ENCODE results near the gene DYNC1I2. TPM values are rescaled to one million over a fixed set of nuclear protein-coding genes. Genes with fewer than 3 reads are reported as not detected.

The DYNC1I2 gene
- total RNA-seq, 4 donors from 2014 or later: 99.6 to 116 (median 113) TPM

DNA sequence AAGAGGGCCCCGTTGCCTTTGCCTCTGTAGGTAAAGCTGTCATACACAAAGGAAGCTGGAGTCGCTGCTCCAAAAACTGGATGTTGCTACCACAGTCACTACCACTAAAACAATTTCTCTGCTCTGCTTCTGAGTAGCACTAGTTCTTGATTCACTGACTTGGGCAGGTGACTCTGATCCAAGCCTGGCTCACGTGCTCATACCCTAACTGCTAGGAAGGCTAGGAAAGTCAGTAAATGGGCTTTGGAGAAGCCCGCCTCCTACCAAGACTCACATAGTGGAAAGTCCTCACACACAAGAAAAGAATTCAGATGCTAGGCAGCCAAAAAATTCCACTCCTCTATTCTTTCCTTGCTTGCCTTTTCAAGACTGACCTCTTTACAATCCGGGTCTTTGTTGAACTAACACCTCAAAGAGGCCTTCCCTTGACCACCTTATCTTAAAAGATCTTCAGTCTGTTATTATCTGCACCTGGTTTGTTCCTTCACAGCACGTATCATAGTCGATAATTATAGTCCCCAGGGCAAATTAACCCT is 11.4 kb upstream of the DYNC1I2 start:
- no peaks in the 10 kb centered on the region for H3K36me3 ChIP-seq
- no peak overlapping the region for H3K4me3 ChIP-seq
- peaks cover 0 to 6% of the 10 kb centered on the region in 2 donors for H3K27me3 ChIP-seq
- WGBS, 2 donors: 82 to 88% methylated on average over 7 of the region's 7 CpGs
- no peaks in the 10 kb centered on the region for H3K4me1 ChIP-seq
- H3K9me3 ChIP-seq: no peaks in the 10 kb centered on the region
- DNase-seq (ENCODE audit: low spot score in 2 of 2): no peak
- TF ChIP-seq CTCF (IDR thresholded peaks at IDR 0.05): no peak
- TF ChIP-seq POLR2A (IDR thresholded peaks at IDR 0.05): no peak
- TF ChIP-seq EP300 (IDR thresholded peaks at IDR 0.05): no peak
- H3K27ac ChIP-seq: no peak overlapping the region

- TF ChIP-seq POLR2A (IDR thresholded peaks at IDR 0.05): no peak
- TF ChIP-seq CTCF (IDR thresholded peaks at IDR 0.05): no peak
- no peak for TF ChIP-seq EP300 (IDR thresholded peaks at IDR 0.05)
- 96 to 97% methylated on average over 1 of the region's 1 CpG for WGBS, 2 donors
- Histone ChIP-seq H3K36me3 (no peaks in the 10 kb centered on the region), H3K9me3 (no peaks in the 10 kb centered on the region), H3K27ac (no peak overlapping the region), H3K27me3 (no peaks in the 10 kb centered on the region), H3K4me3 (no peak overlapping the region), H3K4me1 (no peaks in the 10 kb centered on the region)
- DNase-seq (ENCODE audit: low spot score in 2 of 2): no peak
These were observed 8.7 kb upstream of the DYNC1I2 start for GRCh38 chr2:171678619-171679018.

DNA sequence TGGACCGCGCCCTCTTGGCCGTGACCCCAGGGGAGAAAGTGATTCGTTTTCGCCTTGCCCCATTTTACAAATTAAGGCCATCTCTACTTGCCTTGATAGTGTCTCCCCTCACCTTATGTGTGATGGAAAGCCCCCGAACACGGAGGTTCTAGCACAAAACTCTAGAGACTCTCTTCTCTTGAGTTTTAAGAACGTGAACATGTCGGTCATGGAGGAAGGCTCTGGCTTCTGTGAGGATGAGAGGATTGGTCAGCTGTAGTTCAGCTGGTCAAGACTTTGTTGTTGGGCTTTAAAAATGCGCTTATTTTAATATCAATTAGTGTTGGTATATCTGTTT is 828 bp downstream of the DYNC1I2 start:
- H3K9me3 ChIP-seq: no peaks in the 10 kb centered on the region
- DNase-seq (ENCODE audit: low spot score in 2 of 2): no peak
- peaks cover 0 to 33% (median 16%) of the 10 kb centered on the region in 4 donors for H3K4me1 ChIP-seq
- H3K36me3 ChIP-seq: peaks cover 0 to 14% (median 0%) of the 10 kb centered on the region in 3 donors
- 0 to 1% methylated on average over 10 of the region's 10 CpGs for WGBS, 2 donors
- TF ChIP-seq POLR2A (IDR thresholded peaks at IDR 0.05): no peak
- TF ChIP-seq CTCF (IDR thresholded peaks at IDR 0.05): no peak
- no peak for TF ChIP-seq EP300 (IDR thresholded peaks at IDR 0.05)
- peak overlapping the region; percentile 60 to 93 (median 70) for H3K4me3 ChIP-seq
- no peaks in the 10 kb centered on the region for H3K27me3 ChIP-seq
- H3K27ac ChIP-seq: peak overlapping the region; percentile 75 to 95 (median 84)

DNA sequence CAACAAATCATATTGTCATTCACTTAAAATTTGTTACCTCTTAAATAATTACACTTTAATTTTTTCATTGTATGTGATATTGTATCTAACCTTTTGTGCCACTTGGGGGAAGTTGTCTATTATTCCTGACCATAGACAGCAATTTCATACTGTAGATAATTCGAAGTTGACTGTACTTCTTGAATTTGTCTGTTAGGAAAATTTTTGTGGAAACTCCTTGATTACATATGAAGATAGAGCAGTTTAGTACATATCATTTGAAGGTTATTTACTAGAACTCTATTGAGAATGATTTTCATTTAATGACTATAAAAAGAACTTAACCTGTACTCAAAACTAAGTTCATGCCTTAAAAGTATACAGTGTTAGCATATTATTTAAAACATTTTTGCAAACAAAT is 5.1 kb downstream of the DYNC1I2 start:
- peaks cover 0 to 33% (median 16%) of the 10 kb centered on the region in 4 donors for H3K4me1 ChIP-seq
- no peaks in the 10 kb centered on the region for H3K27me3 ChIP-seq
- H3K9me3 ChIP-seq: no peaks in the 10 kb centered on the region
- 85 to 92% methylated on average over 1 of the region's 1 CpG for WGBS, 2 donors
- peaks cover 0 to 55% (median 0%) of the 10 kb centered on the region in 3 donors for H3K36me3 ChIP-seq
- no peak for DNase-seq (ENCODE audit: low spot score in 2 of 2)
- no peak overlapping the region for H3K4me3 ChIP-seq
- TF ChIP-seq CTCF (IDR thresholded peaks at IDR 0.05) (no peak), EP300 (IDR thresholded peaks at IDR 0.05) (no peak), POLR2A (IDR thresholded peaks at IDR 0.05) (no peak)
- H3K27ac ChIP-seq: no peak overlapping the region

DNA sequence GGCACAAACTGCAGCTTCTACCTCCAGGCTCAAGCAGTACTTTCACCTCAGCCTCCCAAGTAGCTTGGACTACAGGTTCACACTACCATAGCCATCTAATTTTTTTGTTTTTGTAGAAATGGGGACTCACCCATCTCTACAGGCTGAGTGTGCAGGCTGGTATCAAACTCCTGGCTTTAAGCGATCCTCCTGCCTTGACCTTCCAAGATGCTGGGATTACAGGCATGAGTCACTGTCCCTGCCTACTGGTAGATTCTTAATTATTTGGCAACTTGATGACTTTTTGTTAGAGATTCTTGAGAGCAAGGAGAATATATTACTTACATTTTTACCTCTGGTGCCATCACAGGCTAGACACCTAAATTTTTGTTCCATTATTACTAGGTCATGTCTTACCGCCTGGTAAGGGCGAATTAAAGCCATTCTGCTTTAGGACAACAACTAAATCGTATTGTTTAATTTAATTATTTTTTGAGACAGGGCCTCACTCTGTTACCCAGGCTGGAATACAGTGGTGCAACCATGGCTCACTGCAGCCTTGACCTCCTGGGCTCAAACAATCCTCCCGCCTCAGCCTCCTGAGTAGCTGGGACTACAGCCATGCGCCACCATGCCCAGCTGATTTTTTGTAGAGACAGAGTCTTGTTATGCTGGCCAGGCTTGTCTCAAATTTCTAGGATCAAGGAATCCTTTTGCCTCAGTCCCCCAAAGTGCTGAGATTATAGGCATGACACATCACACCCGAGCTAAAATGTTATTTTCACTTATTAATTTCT is 15.7 kb downstream of the DYNC1I2 start:
- 86% methylated on average over 7 of the region's 7 CpGs for WGBS, 2 donors
- Histone ChIP-seq H3K4me3 (no peak overlapping the region), H3K4me1 (peaks cover 0 to 52% (median 3%) of the 10 kb centered on the region in 4 donors), H3K36me3 (peaks cover 0 to 23% (median 0%) of the 10 kb centered on the region in 3 donors), H3K9me3 (no peaks in the 10 kb centered on the region), H3K27me3 (no peaks in the 10 kb centered on the region), H3K27ac (no peak overlapping the region)
- DNase-seq (ENCODE audit: low spot score in 2 of 2): no peak
- TF ChIP-seq CTCF (IDR thresholded peaks at IDR 0.05): no peak
- TF ChIP-seq EP300 (IDR thresholded peaks at IDR 0.05): no peak
- TF ChIP-seq POLR2A (IDR thresholded peaks at IDR 0.05): no peak

Data from tibial nerve (tissue), 4 donors.